ENCODE results near the gene PGLYRP1. TPM values are rescaled to one million over a fixed set of nuclear protein-coding genes. Genes with fewer than 3 reads are reported as not detected.

Gene PGLYRP1
- total RNA-seq, 1 experiment from 2014 or later, result not detected

- Histone ChIP-seq H2BK5ac (ENCODE audit: insufficient read length, low read length) (no peak within 1 kb of the TSS), H4K8ac (replicated peaks; ENCODE audit: insufficient read length, low read depth, low read length) (no peak within 1 kb of the TSS), H3T11ph (ENCODE audit: low read length) (no peak within 1 kb of the TSS), H3K27me3 (ENCODE audit: insufficient read depth, low read length) (no peaks in the 10 kb centered on the region), H3K14ac (ENCODE audit: insufficient read depth, low read length) (no peak within 1 kb of the TSS), H3K18ac (ENCODE audit: insufficient read length, low read depth, low read length) (no peak within 1 kb of the TSS), H3K4ac (ENCODE audit: low read depth, low read length) (no peak within 1 kb of the TSS), H4K5ac (ENCODE audit: insufficient read length, low read depth, low read length) (no peak within 1 kb of the TSS), H3K9me3 (ENCODE audit: control insufficient read depth, low read depth, low read length) (no peaks in the 10 kb centered on the region), H2BK20ac (ENCODE audit: low read depth, low read length, poor library complexity, severe bottlenecking) (no peak within 1 kb of the TSS), H2AK5ac (ENCODE audit: insufficient read length, low read length) (no peak within 1 kb of the TSS), H3K27ac (ENCODE audit: insufficient read length, low read depth, low read length) (no peak within 1 kb of the TSS), H4K20me1 (ENCODE audit: control insufficient read depth, insufficient read depth, insufficient read length) (no peaks in the 10 kb centered on the region), H3K79me1 (ENCODE audit: insufficient read depth, low read depth, low read length, poor library complexity, severe bottlenecking) (peaks cover 3% of the 10 kb centered on the region), H3K79me2 (ENCODE audit: insufficient read depth, low read length) (0 out of 2 replicates have a peak, but pooled peaks cover 5% of the 10 kb centered on the region), H3K23me2 (ENCODE audit: insufficient read length, low read depth, low read length, poor library complexity, severe bottlenecking) (peaks cover 7% of the 10 kb centered on the region), H3K4me2 (ENCODE audit: insufficient read depth, insufficient read length, low read length) (peak within 1 kb of the TSS; percentile 94), H3K23ac (ENCODE audit: insufficient read length, low read depth, low read length) (no peak within 1 kb of the TSS), H3K4me1 (ENCODE audit: insufficient read depth, low read length) (no peaks in the 10 kb centered on the region), H2BK15ac (ENCODE audit: low read depth, low read length) (no peak within 1 kb of the TSS), H2BK120ac (ENCODE audit: low read depth, low read length, poor library complexity, severe bottlenecking) (no peak within 1 kb of the TSS), H2AFZ (ENCODE audit: low read length) (peak within 1 kb of the TSS; percentile 90), H3K9ac (ENCODE audit: extremely low read depth, insufficient read length, low read length) (peak within 1 kb of the TSS; percentile 76), H3K56ac (ENCODE audit: insufficient read length, low read depth, low read length) (no peak within 1 kb of the TSS), H4K91ac (ENCODE audit: insufficient read length, low read depth, low read length) (no peak within 1 kb of the TSS), H2BK12ac (ENCODE audit: insufficient read length, low read depth, low read length) (no peak within 1 kb of the TSS)
- 0 out of 5 replicates have a peak within 1 kb of the TSS, but pooled peaks of 1 of the 2 experiments have one; percentile 59 for H3K4me3 Mint-ChIP-seq
- peak; percentile 98 for DNase-seq
- peaks cover 8% of the 10 kb centered on the region for H3K27me3 Mint-ChIP-seq (ENCODE audit: low read depth)
- no CpG with 5 or more reads among the region's 34 CpGs for WGBS (ENCODE audit: extremely low coverage, insufficient read length, low lambda C conversion rate)
- no peaks in the 10 kb centered on the region; a peak in 2 of 5 replicates for H3K9me3 Mint-ChIP-seq
- no peak within 1 kb of the TSS for H3K27ac Mint-ChIP-seq
- TF ChIP-seq CTCF (conservative IDR thresholded peaks at IDR 0.05), result no peak
- peaks cover 6 to 7% (median 6%) of the 10 kb centered on the region in 3 experiments; a peak in 6 of 7 replicates for H3K36me3 Mint-ChIP-seq (ENCODE audit: insufficient read depth in 1 of 3, low read depth in 3 of 3)
- H3K4me1 Mint-ChIP-seq, result peaks cover 10 to 27% of the 10 kb centered on the region in 2 experiments
Observed at GRCh38 chr19:45994998-45995714, 27.7 kb downstream of the PGLYRP1 start, which contains the start of gene CCDC61. Gene CCDC61, plus strand, starts transcription at chr19:45995467. Its CDS starts 7,552 bp downstream, at chr19:46003019.
